PC-3 (cell line): ENCODE data around the gene CELF2. TPM values are rescaled to one million over a fixed set of nuclear protein-coding genes. Genes with fewer than 3 reads are reported as not detected.

ENCODE experiments used
- ATAC-seq: fragments of 200-7000 bp; cut with Tn5 transposase; 2 replicates; pipeline ENCODE4 v1.9.1; 2020; ENCODE audit warnings: mild to moderate bottlenecking, moderate library complexity
- BruUV-seq: library from RNA; stranded (reverse); fragments of 400-500 nt; replicated peaks from 2 replicates; lab custom pipeline; 2021; lab: Mats Ljungman, UMichigan
- CTCF ChIA-PET: fragments of 300-600 bp; sonication (Branson Sonifier 250); formaldehyde crosslinking; loops from one replicate; lab custom pipeline; 2022; ENCODE audit warnings: antibody characterized with exemption; lab: Charles Lee
- POLR2A ChIA-PET: fragments of 300-600 bp; sonication (Branson Sonifier 250); formaldehyde crosslinking; loops from one replicate; lab custom pipeline; 2022; ENCODE audit warnings: antibody characterized with exemption; ENCODE audit not compliant: unreplicated experiment; lab: Charles Lee
- DNase-seq: peaks from one replicate; pipeline ENCODE4 v3.0.0-alpha.2; 2015
- H2AFZ ChIP-seq: fragments of 300-600 bp; sonication (generic); 2 replicates; pipeline ENCODE4 v1.6.0; 2016; ENCODE audit warnings: antibody characterized with exemption, low read length
- H3F3A ChIP-seq: fragments of 300-600 bp; sonication (generic); one replicate; pipeline ENCODE4 v1.6.0; 2017; ENCODE audit warnings: antibody characterized with exemption, low read length, control low read depth, mild to moderate bottlenecking; ENCODE audit not compliant: unreplicated experiment
- H3K27ac ChIP-seq: fragments of 300-600 bp; sonication (generic); 2 replicates; pipeline ENCODE4 v1.5.1; 2016; ENCODE audit warnings: mild to moderate bottlenecking, low read length
- H3K27me3 ChIP-seq: fragments of 300-600 bp; sonication (generic); 2 replicates; pipeline ENCODE4 v1.6.1; 2016; ENCODE audit warnings: low read length, mixed read lengths
- H3K36me3 ChIP-seq: fragments of 300-600 bp; sonication (generic); 2 replicates; pipeline ENCODE4 v1.6.1; 2016; ENCODE audit warnings: low read depth, mixed run types, low read length, mixed read lengths
- H3K4me1 ChIP-seq: fragments of 300-600 bp; sonication (generic); 2 replicates; pipeline ENCODE4 v1.5.1; 2016; ENCODE audit warnings: low read length; ENCODE audit not compliant: insufficient read depth
- H3K4me2 ChIP-seq: fragments of 300-600 bp; sonication (generic); 2 replicates; pipeline ENCODE4 v1.6.0; 2016; ENCODE audit warnings: low read length
- H3K4me3 ChIP-seq: fragments of 300-600 bp; sonication (generic); 2 replicates; pipeline ENCODE4 v1.5.1; 2016; ENCODE audit warnings: mild to moderate bottlenecking, low read length, mixed read lengths
- H3K79me2 ChIP-seq: fragments of 300-600 bp; sonication (generic); 2 replicates; pipeline ENCODE4 v1.6.1; 2017; ENCODE audit warnings: low read length, mixed read lengths
- H3K9ac ChIP-seq: fragments of 300-600 bp; sonication (generic); 2 replicates; pipeline ENCODE4 v1.6.0; 2016; ENCODE audit warnings: mild to moderate bottlenecking, low read length
- H3K9me2 ChIP-seq: fragments of 300-600 bp; sonication (generic); replicated peaks from 2 replicates; pipeline ENCODE4 v1.6.1; 2016; ENCODE audit warnings: mixed run types, low read length, mixed read lengths
- H3K9me3 ChIP-seq: fragments of 300-600 bp; sonication (generic); 2 replicates; pipeline ENCODE4 v1.6.1; 2016; ENCODE audit warnings: low read length, mixed read lengths
- H4K20me1 ChIP-seq: fragments of 300-600 bp; sonication (generic); 2 replicates; pipeline ENCODE4 v1.6.1; 2016; ENCODE audit warnings: low read length, mixed read lengths
- CTCF ChIP-seq: fragments of 300-600 bp; sonication (generic); conservative IDR thresholded peaks from 2 replicates; pipeline ENCODE4 v1.5.1; 2017; ENCODE audit warnings: antibody characterized with exemption, low read depth, mild to moderate bottlenecking, low read length
- EZH2 ChIP-seq: fragments of 300-600 bp; sonication (generic); IDR thresholded peaks from one replicate; pipeline ENCODE4 v1.6.1; 2017; ENCODE audit warnings: antibody characterized with exemption, mild to moderate bottlenecking, low read length; ENCODE audit not compliant: unreplicated experiment
- EZH2phosphoT487 ChIP-seq: fragments of 300-600 bp; sonication (generic); IDR thresholded peaks from 2 replicates; pipeline ENCODE4 v1.6.1; 2018; ENCODE audit warnings: mild to moderate bottlenecking, antibody characterized with exemption, low read length, borderline replicate concordance
- intact Hi-C: fragments of 100-400 bp; cut with micrococcal nuclease; formaldehyde crosslinking; loops from 2 replicates; pipeline ENCODE4 v1.9.0; 2023
- total RNA-seq: library from RNA; depleted of rRNA; stranded (reverse); fragments of >200 nt; gene quantifications from 2 replicates; pipeline ENCODE4 v1.2.3, GENCODE V29; 2014

Gene CELF2
- total RNA-seq, 1 experiment from 2014 or later: not detected

- POLR2A ChIA-PET: no interaction called here
- Histone ChIP-seq H3K27me3 (peaks cover 40% of the 10 kb centered on the region), H3K4me3 (no peak overlapping the region), H2AFZ (no peak overlapping the region), H3K9me2 (no peaks in the 10 kb centered on the region), H3K36me3 (no peaks in the 10 kb centered on the region), H3K27ac (no peak overlapping the region), H3K4me1 (no peaks in the 10 kb centered on the region), H3K79me2 (no peaks in the 10 kb centered on the region), H3F3A (no peaks in the 10 kb centered on the region), H3K4me2 (no peak overlapping the region), H3K9me3 (no peaks in the 10 kb centered on the region), H3K9ac (no peak overlapping the region), H4K20me1 (no peaks in the 10 kb centered on the region)
- no peak for TF ChIP-seq CTCF
- TF ChIP-seq EZH2phosphoT487: no peak
- TF ChIP-seq EZH2: no peak
- DNase-seq (no peak), ATAC-seq (no peak)
- CTCF ChIA-PET: no interaction called here
- intact Hi-C loops: no loop called here
- no TSS peak for BruUV-seq
Measured at GRCh38 chr10:11341283-11341960, 323.8 kb downstream of the CELF2 start.

GRCh38 chr10:11344081-11344480 lies 326.4 kb downstream of the CELF2 start:
- POLR2A ChIA-PET: no interaction called here
- CTCF ChIA-PET: no interaction called here
- TF ChIP-seq CTCF (no peak), EZH2phosphoT487 (no peak), EZH2 (no peak)

GRCh38 chr10:11344550-11344949 lies 326.9 kb downstream of the CELF2 start:
- no peak overlapping the region for H3K4me2 ChIP-seq
- TF ChIP-seq EZH2phosphoT487: no peak
- no peak for TF ChIP-seq CTCF
- TF ChIP-seq EZH2: no peak
- no peaks in the 10 kb centered on the region for H4K20me1 ChIP-seq
- DNase-seq (no peak), ATAC-seq (no peak)
- H3K79me2 ChIP-seq: no peaks in the 10 kb centered on the region
- H3K9ac ChIP-seq: no peak overlapping the region
- CTCF ChIA-PET: no interaction called here
- intact Hi-C loops: no loop called here
- no TSS peak for BruUV-seq
- POLR2A ChIA-PET: no interaction called here
- H3K36me3 ChIP-seq: no peaks in the 10 kb centered on the region
- peaks cover 9% of the 10 kb centered on the region; the same call in 1 of the 2 replicates for H3K27me3 ChIP-seq
- H3K27ac ChIP-seq: no peak overlapping the region
- H2AFZ ChIP-seq: no peak overlapping the region
- H3K4me1 ChIP-seq: no peaks in the 10 kb centered on the region
- no peaks in the 10 kb centered on the region for H3K9me3 ChIP-seq
- no peaks in the 10 kb centered on the region for H3K9me2 ChIP-seq
- no peaks in the 10 kb centered on the region for H3F3A ChIP-seq
- H3K4me3 ChIP-seq: no peak overlapping the region

More at GRCh38 chr10:11344081-11344480, 326.4 kb downstream of the CELF2 start:
- no peak overlapping the region for H2AFZ ChIP-seq
- H4K20me1 ChIP-seq: no peaks in the 10 kb centered on the region
- H3K27me3 ChIP-seq: peaks cover 14% of the 10 kb centered on the region
- no TSS peak for BruUV-seq
- no peak overlapping the region for H3K4me2 ChIP-seq
- ATAC-seq: no peak
- no peaks in the 10 kb centered on the region for H3K9me3 ChIP-seq
- intact Hi-C loops: no loop called here
- no peak overlapping the region for H3K27ac ChIP-seq
- H3K4me3 ChIP-seq: no peak overlapping the region
- no peaks in the 10 kb centered on the region for H3K9me2 ChIP-seq
- DNase-seq: no peak
- H3F3A ChIP-seq: no peaks in the 10 kb centered on the region
- H3K9ac ChIP-seq: no peak overlapping the region
- H3K36me3 ChIP-seq: no peaks in the 10 kb centered on the region
- H3K79me2 ChIP-seq: no peaks in the 10 kb centered on the region
- no peaks in the 10 kb centered on the region for H3K4me1 ChIP-seq
